H1 (cell line): Measurements from ENCODE around the gene ARHGEF4. TPM values are rescaled to one million over a fixed set of nuclear protein-coding genes. Genes with fewer than 3 reads are reported as not detected.

Experiments
- BACH1 ChIP-seq: IDR thresholded peaks from 2 replicates; pipeline ENCODE4 v1.6.1; 2012; ENCODE audit warnings: low read length, improper control_type of control experiment
- BCL11A ChIP-seq, 2 experiments: IDR thresholded peaks; one replicate each; pipeline ENCODE4 v1.6.1; 2011; ENCODE audit warnings: low read depth in 2 of 2, low read length in 2 of 2, mild to moderate bottlenecking in 2 of 2
- BRCA1 ChIP-seq: IDR thresholded peaks from 2 replicates; pipeline ENCODE4 v1.6.1; 2012; ENCODE audit warnings: low read depth, low read length, improper control_type of control experiment
- CHD2 ChIP-seq: IDR thresholded peaks from 2 replicates; pipeline ENCODE4 v1.6.1; 2012; ENCODE audit warnings: low read length, improper control_type of control experiment
- CHD7 ChIP-seq: fragments of 300-600 bp; sonication (generic); IDR thresholded peaks from 2 replicates; pipeline ENCODE4 v1.7.1; 2012; ENCODE audit warnings: low read length, moderate library complexity, mild to moderate bottlenecking, inconsistent platforms; ENCODE audit not compliant: insufficient replicate concordance
- KDM1A ChIP-seq: fragments of 200-600, 300-600 bp; sonication (generic); IDR thresholded peaks from 2 replicates; pipeline ENCODE4 v1.7.1; 2016; ENCODE audit warnings: mild to moderate bottlenecking, low read length, borderline replicate concordance
- NANOG ChIP-seq: IDR thresholded peaks from 2 replicates; pipeline ENCODE4 v1.6.1; 2011; ENCODE audit warnings: low read length, low read depth, mild to moderate bottlenecking, inconsistent platforms; ENCODE audit not compliant: insufficient read depth, poor library complexity, severe bottlenecking
- NRF1 ChIP-seq: IDR thresholded peaks from 2 replicates; pipeline ENCODE4 v1.6.1; 2011; ENCODE audit warnings: mild to moderate bottlenecking, low read depth, low read length, improper control_type of control experiment
- SAP30 ChIP-seq: fragments of 300-600 bp; sonication (generic); IDR thresholded peaks from 2 replicates; pipeline ENCODE4 v1.7.1; 2012; ENCODE audit warnings: low read length, moderate library complexity, mild to moderate bottlenecking, inconsistent platforms; ENCODE audit not compliant: insufficient read depth, insufficient replicate concordance
- TAF1 ChIP-seq: IDR thresholded peaks from 2 replicates; pipeline ENCODE4 v1.6.1; 2011; ENCODE audit warnings: mild to moderate bottlenecking, low read depth, low read length
- polyA plus RNA-seq, 7 experiments: library from polyadenylated mRNA; depleted of rRNA in 3 of 7; stranded (reverse) in 5 of 7; unstranded in 2 of 7; fragments of >200 nt in 5 of 7; fragments of 200-250 nt in 2 of 7; gene quantifications; 1 replicate in 5 of 7; 2 replicates in 1 of 7; 4 replicates in 1 of 7; pipeline versions ENCODE4 v1.2.1 to v1.2.3, GENCODE V29; 2011 to 2013; ENCODE audit warnings: missing spikeins in 2 of 7, mixed read lengths in 2 of 7
- total RNA-seq: library from RNA; stranded (reverse); fragmentation: NEBNext Ultra II Directional; extraction: Animal tissue kit (Norgen Biotek cat#: 25700); gene quantifications from 2 replicates; pipeline ENCODE4 v1.2.1, GENCODE V29; 2021

ARHGEF4 gene
- total and polyA plus RNA-seq, 2 of the 8 experiments (the other 6 are each of a cell fraction or from before 2014, with no cell fraction given): 10.6 to 14.6 TPM

GRCh38 chr2:130872741-130873125 is 36.0 kb downstream of the ARHGEF4 start (continued):
- no peak for TF ChIP-seq CHD7
- no peak for TF ChIP-seq TAF1
- TF ChIP-seq NRF1: no peak
- TF ChIP-seq CHD2: no peak
- TF ChIP-seq BACH1: no peak
- no peak for TF ChIP-seq SAP30
- no peak for TF ChIP-seq KDM1A
- TF ChIP-seq BCL11A (IDR thresholded peaks at IDR 0.05; ENCODE audit: low read depth in 2 of 2, low read length in 2 of 2): no peak
- no peak for TF ChIP-seq NANOG
- no peak for TF ChIP-seq BRCA1
